H9 (cell line): ENCODE measurements around the gene SRPK3. TPM values are rescaled to one million over a fixed set of nuclear protein-coding genes. Genes with fewer than 3 reads are reported as not detected.

ENCODE experiments used
- DNase-seq: peaks from one replicate; pipeline ENCODE4 v3.0.0-alpha.2; 2017
- H2AFZ ChIP-seq: one replicate; pipeline ENCODE4 v1.6.1; 2013; ENCODE audit warnings: mild to moderate bottlenecking, low read length, control low read depth, moderate library complexity
- H2AK5ac ChIP-seq: 2 replicates; pipeline ENCODE4 v1.6.1; 2013; ENCODE audit warnings: low read length, control low read depth, mixed read lengths; ENCODE audit not compliant: insufficient read length
- H2BK120ac ChIP-seq: one replicate; pipeline ENCODE4 v1.6.1; 2013; ENCODE audit warnings: low read depth, mild to moderate bottlenecking, low read length, control low read depth, inconsistent platforms; ENCODE audit not compliant: poor library complexity, severe bottlenecking
- H2BK12ac ChIP-seq: 2 replicates; pipeline ENCODE4 v1.6.1; 2013; ENCODE audit warnings: low read length, control low read depth, mixed read lengths, low read depth; ENCODE audit not compliant: insufficient read length
- H2BK15ac ChIP-seq: 2 replicates; pipeline ENCODE4 v1.6.1; 2013; ENCODE audit warnings: low read depth, low read length, control low read depth
- H2BK20ac ChIP-seq: one replicate; pipeline ENCODE4 v1.6.1; 2013; ENCODE audit warnings: low read depth, mild to moderate bottlenecking, low read length, control low read depth, inconsistent platforms; ENCODE audit not compliant: poor library complexity, severe bottlenecking
- H2BK5ac ChIP-seq: 2 replicates; pipeline ENCODE4 v1.6.1; 2013; ENCODE audit warnings: low read length, control low read depth, mixed read lengths; ENCODE audit not compliant: insufficient read length
- H3K14ac ChIP-seq: 2 replicates; pipeline ENCODE4 v1.6.1; 2013; ENCODE audit warnings: low read length, control low read depth; ENCODE audit not compliant: insufficient read depth
- H3K18ac ChIP-seq: 2 replicates; pipeline ENCODE4 v1.6.1; 2013; ENCODE audit warnings: low read depth, mild to moderate bottlenecking, mixed read lengths, low read length, control low read depth; ENCODE audit not compliant: insufficient read length
- H3K23ac ChIP-seq: 2 replicates; pipeline ENCODE4 v1.6.1; 2013; ENCODE audit warnings: low read length, control low read depth, mixed read lengths, low read depth; ENCODE audit not compliant: insufficient read length
- H3K23me2 ChIP-seq: 2 replicates; pipeline ENCODE4 v1.6.1; 2013; ENCODE audit warnings: low read depth, mild to moderate bottlenecking, mixed read lengths, low read length, control low read depth; ENCODE audit not compliant: insufficient read length, poor library complexity, severe bottlenecking
- H3K27ac ChIP-seq: 2 replicates; pipeline ENCODE4 v1.5.1; 2013; ENCODE audit warnings: low read length, control low read depth, mixed read lengths, low read depth; ENCODE audit not compliant: insufficient read length
- H3K27me3 ChIP-seq: 2 replicates; pipeline ENCODE4 v1.6.1; 2013; ENCODE audit warnings: low read length, control low read depth, inconsistent platforms; ENCODE audit not compliant: insufficient read depth
- H3K4ac ChIP-seq: 2 replicates; pipeline ENCODE4 v1.6.1; 2013; ENCODE audit warnings: low read depth, mild to moderate bottlenecking, control low read depth, inconsistent platforms, low read length, moderate library complexity
- H3K4me1 ChIP-seq: 2 replicates; pipeline ENCODE4 v1.6.1; 2013; ENCODE audit warnings: low read length, control low read depth, inconsistent platforms; ENCODE audit not compliant: insufficient read depth
- H3K4me2 ChIP-seq: 2 replicates; pipeline ENCODE4 v1.6.1; 2013; ENCODE audit warnings: low read length, control low read depth, mixed read lengths; ENCODE audit not compliant: insufficient read length, insufficient read depth
- H3K56ac ChIP-seq: 2 replicates; pipeline ENCODE4 v1.6.1; 2013; ENCODE audit warnings: low read depth, mild to moderate bottlenecking, mixed read lengths, low read length, control low read depth; ENCODE audit not compliant: insufficient read length
- H3K79me1 ChIP-seq: 2 replicates; pipeline ENCODE4 v1.6.1; 2013; ENCODE audit warnings: low read depth, mild to moderate bottlenecking, moderate library complexity, low read length, control low read depth, inconsistent platforms; ENCODE audit not compliant: insufficient read depth, poor library complexity, severe bottlenecking
- H3K79me2 ChIP-seq: 2 replicates; pipeline ENCODE4 v1.6.1; 2013; ENCODE audit warnings: low read length, control low read depth, inconsistent platforms; ENCODE audit not compliant: insufficient read depth
- H3K9ac ChIP-seq: 2 replicates; pipeline ENCODE4 v1.6.1; 2013; ENCODE audit warnings: low read length, control low read depth, mixed read lengths; ENCODE audit not compliant: insufficient read length; ENCODE audit errors: extremely low read depth
- H3K9me3 ChIP-seq: one replicate; pipeline ENCODE4 v1.6.1; 2013; ENCODE audit warnings: low read depth, low read length, inconsistent platforms; ENCODE audit not compliant: control insufficient read depth
- H3T11ph ChIP-seq: one replicate; pipeline ENCODE4 v1.6.1; 2013; ENCODE audit warnings: mild to moderate bottlenecking, low read length, control low read depth, inconsistent platforms
- H4K20me1 ChIP-seq: one replicate; pipeline ENCODE4 v1.6.1; 2013; ENCODE audit not compliant: control insufficient read depth, insufficient read length, insufficient read depth
- H4K5ac ChIP-seq: 2 replicates; pipeline ENCODE4 v1.6.1; 2013; ENCODE audit warnings: low read depth, mild to moderate bottlenecking, mixed read lengths, low read length, control low read depth; ENCODE audit not compliant: insufficient read length
- H4K8ac ChIP-seq: replicated peaks from 2 replicates; pipeline ENCODE4 v1.6.1; 2013; ENCODE audit warnings: low read length, control low read depth, mixed read lengths, low read depth; ENCODE audit not compliant: insufficient read length
- H4K91ac ChIP-seq: 2 replicates; pipeline ENCODE4 v1.6.1; 2013; ENCODE audit warnings: low read depth, mild to moderate bottlenecking, moderate library complexity, mixed read lengths, low read length, control low read depth; ENCODE audit not compliant: insufficient read length
- H3K27ac Mint-ChIP-seq, 3 experiments: 2 replicates in 2 of 3; 3 replicates in 1 of 3; pipeline ENCODE4 v1.8.0; 2020 to 2021; ENCODE audit warnings: mixed read lengths in 3 of 3, mild to moderate bottlenecking in 1 of 3, moderate library complexity in 1 of 3
- H3K27me3 Mint-ChIP-seq: 2 replicates; pipeline ENCODE4 v1.8.0; 2021; ENCODE audit warnings: low read depth, mild to moderate bottlenecking, moderate library complexity, mixed read lengths
- H3K36me3 Mint-ChIP-seq, 3 experiments: 2 replicates in 2 of 3; 3 replicates in 1 of 3; pipeline ENCODE4 v1.8.0; 2020 to 2021; ENCODE audit warnings: low read depth in 3 of 3, mixed read lengths in 3 of 3; ENCODE audit not compliant: insufficient read depth in 1 of 3
- H3K4me1 Mint-ChIP-seq, 2 experiments: 2 replicates each; pipeline ENCODE4 v1.8.0; 2020; ENCODE audit warnings: mixed read lengths in 2 of 2
- H3K4me3 Mint-ChIP-seq, 2 experiments: 2 replicates in 1 of 2; 3 replicates in 1 of 2; pipeline ENCODE4 v1.8.0; 2020 to 2021; ENCODE audit warnings: mild to moderate bottlenecking in 2 of 2, mixed read lengths in 2 of 2, moderate library complexity in 1 of 2
- H3K9me3 Mint-ChIP-seq, 2 experiments: 2 replicates in 1 of 2; 3 replicates in 1 of 2; pipeline ENCODE4 v1.8.0; 2020; ENCODE audit warnings: mild to moderate bottlenecking in 2 of 2, mixed read lengths in 2 of 2, moderate library complexity in 1 of 2
- WGBS: extraction: QIAGEN DNeasy Blood & Tissue Kit; methylation state at CpG from one replicate; pipeline ENCODE4 v1.1.7; 2013; ENCODE audit warnings: missing lambda C conversion rate, low lambda C conversion rate, mixed read lengths; ENCODE audit not compliant: insufficient read length; ENCODE audit errors: extremely low coverage; 5-methylcytosine and 5-hydroxymethylcytosine counted together
- total RNA-seq: library from RNA; stranded (reverse); gene quantifications from 2 replicates; pipeline ENCODE4 v1.2.1, GENCODE V29; 2021
- TF ChIP-seq, protein P1 (sequence below): fragments of 200-600 bp; sonication (generic); conservative IDR thresholded peaks from 3 replicates; pipeline ENCODE4 v1.8.0; 2021; ENCODE audit warnings: antibody characterized with exemption, mild to moderate bottlenecking

Gene SRPK3
- total RNA-seq, 1 experiment from 2014 or later = not detected

DNA sequence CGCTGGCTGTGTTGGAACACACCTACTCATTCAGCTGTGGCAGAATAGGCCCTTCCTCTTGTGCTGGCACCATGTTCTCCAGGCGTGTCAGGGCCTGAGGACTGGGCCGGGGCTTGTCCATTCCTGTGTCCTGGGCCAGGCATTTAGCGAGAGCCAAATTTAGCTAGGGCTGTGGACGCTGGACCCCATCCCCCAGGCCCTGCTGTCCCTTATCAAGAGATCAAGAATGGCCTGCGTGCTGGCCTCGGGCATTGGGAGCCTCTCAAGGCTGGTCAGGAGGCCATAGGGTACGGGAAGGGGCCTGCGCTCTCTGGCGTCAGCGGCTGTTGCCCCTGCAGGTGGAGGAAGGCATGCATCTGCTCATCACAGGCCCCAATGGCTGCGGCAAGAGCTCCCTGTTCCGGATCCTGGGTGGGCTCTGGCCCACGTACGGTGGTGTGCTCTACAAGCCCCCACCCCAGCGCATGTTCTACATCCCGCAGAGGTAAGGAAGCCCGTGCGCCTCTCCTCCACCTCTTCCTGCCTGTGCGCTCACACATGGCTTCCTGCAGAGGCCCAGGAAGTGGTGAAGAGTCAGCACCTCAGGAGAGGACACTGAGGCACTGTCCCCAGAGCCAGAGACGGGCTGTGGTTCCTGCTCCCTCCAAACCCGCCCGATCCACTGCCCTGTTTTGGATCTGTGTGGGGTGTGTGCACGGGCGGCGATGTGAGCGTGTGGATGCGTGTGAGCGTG, 40.9 kb upstream of the SRPK3 start:
- no peak overlapping the region for H2AFZ ChIP-seq
- H2BK20ac ChIP-seq = no peak overlapping the region
- Mint-ChIP-seq H3K27me3 (no peaks in the 10 kb centered on the region), H3K4me3 (no peak overlapping the region), H3K27ac (no peak overlapping the region), H3K9me3 (peaks cover 61 to 75% of the 10 kb centered on the region in 2 experiments), H3K36me3 (peaks cover 7 to 19% (median 9%) of the 10 kb centered on the region in 3 experiments; a peak in 5 of 7 replicates), H3K4me1 (peaks cover 7 to 12% of the 10 kb centered on the region in 2 experiments)
- peaks cover 13% of the 10 kb centered on the region for H3K9me3 ChIP-seq
- peaks cover 7% of the 10 kb centered on the region for H3K23me2 ChIP-seq
- no peaks in the 10 kb centered on the region for H3K4me1 ChIP-seq
- H2BK5ac ChIP-seq = no peak overlapping the region
- H3K9ac ChIP-seq = no peak overlapping the region
- H2BK12ac ChIP-seq = no peak overlapping the region
- H2AK5ac ChIP-seq = no peak overlapping the region
- DNase-seq = no peak
- no peak overlapping the region for H3T11ph ChIP-seq
- no peak overlapping the region for H4K91ac ChIP-seq
- H3K79me2 ChIP-seq = no peaks in the 10 kb centered on the region
- no peaks in the 10 kb centered on the region for H3K79me1 ChIP-seq
- H4K8ac ChIP-seq = no peak overlapping the region
- H3K27me3 ChIP-seq = no peaks in the 10 kb centered on the region
- no peak overlapping the region for H3K4ac ChIP-seq
- WGBS = no CpG with 5 or more reads among the region's 29 CpGs
- TF ChIP-seq, protein P1, sequence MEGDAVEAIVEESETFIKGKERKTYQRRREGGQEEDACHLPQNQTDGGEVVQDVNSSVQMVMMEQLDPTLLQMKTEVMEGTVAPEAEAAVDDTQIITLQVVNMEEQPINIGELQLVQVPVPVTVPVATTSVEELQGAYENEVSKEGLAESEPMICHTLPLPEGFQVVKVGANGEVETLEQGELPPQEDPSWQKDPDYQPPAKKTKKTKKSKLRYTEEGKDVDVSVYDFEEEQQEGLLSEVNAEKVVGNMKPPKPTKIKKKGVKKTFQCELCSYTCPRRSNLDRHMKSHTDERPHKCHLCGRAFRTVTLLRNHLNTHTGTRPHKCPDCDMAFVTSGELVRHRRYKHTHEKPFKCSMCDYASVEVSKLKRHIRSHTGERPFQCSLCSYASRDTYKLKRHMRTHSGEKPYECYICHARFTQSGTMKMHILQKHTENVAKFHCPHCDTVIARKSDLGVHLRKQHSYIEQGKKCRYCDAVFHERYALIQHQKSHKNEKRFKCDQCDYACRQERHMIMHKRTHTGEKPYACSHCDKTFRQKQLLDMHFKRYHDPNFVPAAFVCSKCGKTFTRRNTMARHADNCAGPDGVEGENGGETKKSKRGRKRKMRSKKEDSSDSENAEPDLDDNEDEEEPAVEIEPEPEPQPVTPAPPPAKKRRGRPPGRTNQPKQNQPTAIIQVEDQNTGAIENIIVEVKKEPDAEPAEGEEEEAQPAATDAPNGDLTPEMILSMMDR = no peak
- no peak overlapping the region for H3K18ac ChIP-seq
- no peaks in the 10 kb centered on the region for H4K20me1 ChIP-seq
- H3K23ac ChIP-seq = no peak overlapping the region
- no peak overlapping the region for H3K56ac ChIP-seq
- H2BK15ac ChIP-seq = no peak overlapping the region
- H4K5ac ChIP-seq = no peak overlapping the region
- no peak overlapping the region for H2BK120ac ChIP-seq
- no peak overlapping the region for H3K4me2 ChIP-seq
- no peak overlapping the region for H3K27ac ChIP-seq
- no peak overlapping the region for H3K14ac ChIP-seq
